GM19240 (cell line): ENCODE measurements around the gene ADCY3.

Source experiments
- DNase-seq: peaks from one replicate; pipeline ENCODE4 v3.0.0; 2011; ENCODE audit warnings: low spot score; ENCODE audit not compliant: insufficient read length

The ADCY3 gene

DNA sequence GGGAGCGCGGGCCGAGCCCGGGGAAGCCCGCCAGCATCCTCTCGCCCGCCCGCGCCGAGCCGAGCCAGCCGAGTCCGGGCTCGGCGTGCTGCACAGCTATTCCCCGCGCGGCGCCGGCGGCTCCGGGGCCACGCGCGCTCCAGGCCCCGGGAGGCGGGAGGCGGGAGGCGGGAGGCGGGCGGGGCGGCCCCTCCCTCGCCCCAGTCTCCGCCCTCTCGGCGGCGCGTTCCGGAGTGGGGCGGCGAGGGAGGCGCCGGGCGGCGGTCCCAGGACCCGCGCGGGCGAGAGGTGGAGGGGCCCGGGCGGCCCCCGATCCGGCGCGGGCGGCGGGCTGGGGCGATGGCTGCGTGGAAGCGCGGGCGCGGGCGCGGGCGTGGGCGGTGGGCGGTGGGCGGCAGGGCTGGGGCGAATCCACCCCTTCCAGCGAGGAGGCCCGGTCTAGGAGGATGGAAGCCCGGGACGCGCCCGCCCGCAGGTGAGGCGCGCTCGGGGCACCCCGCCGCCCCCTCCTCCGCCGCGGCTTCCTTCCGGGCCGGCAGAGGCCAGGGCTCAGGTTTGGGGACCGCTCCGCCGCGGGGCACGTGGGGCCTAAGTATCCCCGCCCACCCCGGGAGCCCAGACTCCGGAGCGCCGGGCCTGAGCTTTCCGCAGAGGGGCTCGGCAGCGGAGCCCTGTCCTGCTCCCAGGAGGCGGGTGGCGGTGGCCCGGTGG is at the start of gene ADCY3:
TSS of gene ADCY3 (minus strand) at position 140 of the 711 bp plus-strand sequence. CDS start 1,250 bp downstream, outside the sequence.
- DNase-seq = peak; percentile 73

DNA sequence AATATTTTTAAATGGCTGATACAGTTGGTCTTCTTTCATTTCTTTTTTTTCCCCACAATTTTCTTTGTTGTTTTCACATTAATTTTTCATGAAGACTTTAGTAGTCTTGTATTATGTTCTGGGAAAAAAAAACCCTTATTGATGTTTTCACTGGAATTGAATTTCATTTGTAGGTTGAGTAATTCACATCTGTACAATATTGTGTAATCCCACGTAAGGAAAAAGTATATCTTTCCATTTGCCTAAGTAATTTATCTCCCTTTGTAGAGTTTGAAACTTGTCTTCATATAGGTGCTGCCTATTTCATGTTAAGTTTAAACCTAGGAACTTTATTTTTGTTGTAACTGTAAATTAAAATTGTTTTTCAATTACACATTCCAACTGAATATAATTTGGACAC is 49.7 kb upstream of the ADCY3 start:
- no peak for DNase-seq

DNA sequence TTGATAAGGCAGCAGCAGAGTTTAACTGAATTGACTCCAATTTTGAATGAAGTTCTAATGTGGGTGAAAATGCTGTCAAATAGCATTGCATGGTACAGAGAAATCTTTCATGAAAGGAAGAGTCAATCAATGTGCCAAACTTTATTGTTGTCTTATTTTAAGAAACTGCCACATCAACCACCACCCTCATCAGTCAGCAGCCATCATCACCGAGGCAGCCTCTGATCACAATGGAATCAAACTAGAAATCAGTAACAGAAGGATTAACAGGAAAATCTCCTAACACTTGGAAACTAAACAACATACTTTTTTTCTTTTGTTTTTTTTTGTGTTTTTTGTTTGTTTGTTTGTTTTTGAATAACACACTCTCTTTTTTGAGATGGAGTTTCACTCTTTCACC is 41.9 kb upstream of the ADCY3 start:
- no peak for DNase-seq

DNA sequence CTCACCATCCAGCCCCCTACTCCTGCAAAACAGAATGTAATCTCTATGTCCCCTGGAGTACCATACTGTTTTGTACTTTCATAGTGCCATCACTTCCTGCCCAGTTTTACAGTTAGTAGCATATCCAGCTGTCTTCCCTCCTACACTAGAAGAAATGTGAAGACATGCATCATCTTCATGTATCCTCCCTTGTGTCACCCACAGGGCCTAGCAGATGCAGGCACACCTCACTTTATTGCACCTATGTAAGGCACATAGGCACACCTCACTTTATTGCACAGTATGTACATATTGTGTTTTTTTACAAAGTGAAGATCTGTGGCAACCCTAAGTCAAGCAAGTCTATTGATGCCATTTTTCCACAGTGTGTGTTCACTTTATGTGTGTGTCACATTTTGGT is 39.7 kb upstream of the ADCY3 start:
- no peak for DNase-seq

DNA sequence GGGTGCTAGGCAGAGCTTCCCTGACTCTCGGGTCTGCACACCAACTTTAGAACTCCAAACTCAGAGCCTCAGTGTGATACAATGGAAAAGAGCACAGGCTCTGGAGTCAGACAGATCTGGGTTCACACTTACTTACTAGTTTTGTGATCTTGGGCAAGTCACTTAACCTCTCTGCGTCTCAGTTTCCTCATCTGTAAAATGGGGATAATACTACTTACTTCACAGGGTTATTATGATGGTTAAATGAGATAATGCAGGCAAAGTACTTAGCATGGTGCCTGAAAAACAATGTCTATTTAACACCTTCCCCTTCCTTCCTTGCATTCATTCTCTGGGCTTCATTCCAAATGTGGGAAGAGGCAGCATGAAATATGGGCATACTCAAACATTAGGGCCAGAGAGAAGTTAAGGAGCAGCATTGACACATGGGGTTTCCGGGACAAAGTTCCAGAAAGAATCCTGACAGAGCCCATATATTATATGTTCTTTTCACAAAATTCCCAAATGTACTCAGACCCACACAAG is 38.4 kb upstream of the ADCY3 start:
- no peak for DNase-seq

DNA sequence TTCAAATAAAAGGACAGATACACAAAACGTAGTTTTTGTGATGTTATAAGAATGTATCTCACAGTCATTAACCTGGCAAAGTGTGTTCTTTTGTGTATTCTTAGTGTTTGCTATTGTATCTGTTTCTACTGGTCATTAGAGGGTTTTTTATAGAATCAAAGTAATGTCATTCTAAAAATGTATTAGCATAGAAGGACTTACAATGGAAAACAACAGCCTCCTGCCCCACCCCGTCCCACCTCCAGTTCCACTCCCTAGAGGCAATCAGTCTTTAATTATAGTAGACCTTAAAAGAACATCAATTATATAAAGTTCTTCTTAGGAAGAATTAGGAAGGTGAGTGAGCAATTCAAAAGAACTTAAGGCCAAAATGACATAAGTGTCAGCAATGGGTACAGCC is 37.9 kb upstream of the ADCY3 start:
- DNase-seq = no peak

DNA sequence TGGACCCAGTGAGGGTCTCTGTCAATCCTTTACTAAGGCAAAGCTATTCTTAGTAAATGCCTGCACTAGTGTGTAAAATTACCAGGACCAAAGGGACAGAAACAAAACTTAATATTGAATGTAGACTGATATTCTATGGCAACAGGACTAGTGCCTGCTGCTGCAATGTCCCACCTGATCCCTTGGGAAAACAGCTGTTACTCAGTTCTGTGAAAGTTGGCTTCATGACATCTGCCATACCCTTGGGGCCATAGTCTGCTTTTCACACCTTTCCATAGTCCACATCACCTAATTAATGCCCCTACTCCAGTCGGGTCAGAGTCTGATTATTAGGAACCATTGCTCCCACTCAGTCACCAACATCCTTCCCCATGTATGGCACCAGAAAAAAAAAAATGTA is 37.2 kb upstream of the ADCY3 start:
- no peak for DNase-seq

DNA sequence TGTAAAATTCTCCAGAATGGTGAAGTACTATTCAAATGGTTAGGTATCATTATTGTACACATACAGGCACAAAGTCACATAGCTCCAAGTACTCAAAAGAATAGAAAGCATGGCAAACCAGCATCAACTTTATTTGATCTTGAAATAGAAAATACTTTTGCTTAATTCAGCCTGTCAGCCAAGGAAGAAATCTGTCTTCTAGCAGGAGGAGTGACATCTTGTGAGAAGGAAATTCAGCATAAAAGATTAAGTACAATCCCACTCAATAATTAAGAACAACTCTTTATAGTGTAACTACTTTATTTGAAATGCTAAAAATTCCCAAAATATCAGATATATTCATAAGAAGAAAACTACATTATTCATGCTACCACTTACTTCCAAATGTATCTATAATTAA is 35.9 kb upstream of the ADCY3 start:
- no peak for DNase-seq

DNA sequence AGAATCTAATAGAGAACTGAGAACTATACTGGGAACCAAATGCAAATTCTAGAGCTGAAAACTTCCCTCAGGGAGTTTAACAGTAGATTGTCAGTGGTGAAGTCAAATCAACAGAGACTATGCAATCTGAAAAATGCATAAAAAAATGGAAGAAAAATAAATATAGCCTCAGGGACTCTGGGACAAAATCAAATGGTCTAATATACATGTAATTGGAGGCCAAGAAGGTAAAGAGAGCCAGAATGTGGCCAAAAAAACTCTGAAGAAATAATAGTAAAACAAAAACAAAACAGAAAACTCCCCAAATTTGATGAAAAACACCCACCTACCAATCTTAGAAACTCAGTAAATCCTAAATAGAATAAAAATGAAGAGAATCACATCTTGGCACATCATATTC is 35.2 kb upstream of the ADCY3 start:
- no peak for DNase-seq

DNA sequence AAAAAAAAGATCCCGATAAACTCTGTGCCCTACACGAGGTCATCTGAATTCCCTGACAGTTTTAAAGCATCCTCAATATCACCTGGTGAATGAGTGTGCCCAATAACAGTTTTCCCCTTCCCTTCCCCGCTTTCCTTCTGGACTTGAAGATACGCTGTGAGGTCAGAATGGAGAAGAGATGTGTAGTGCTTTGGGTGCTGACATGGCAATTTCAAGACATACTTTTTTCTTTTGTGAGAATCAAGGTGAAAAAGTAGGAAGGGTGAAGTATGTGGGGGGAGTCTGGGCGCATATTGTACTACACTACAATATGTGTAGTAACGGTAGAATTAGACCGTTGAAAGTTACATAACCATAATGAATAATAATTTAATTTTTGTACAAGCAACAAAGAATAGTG is 30.1 kb upstream of the ADCY3 start:
- no peak for DNase-seq

DNA sequence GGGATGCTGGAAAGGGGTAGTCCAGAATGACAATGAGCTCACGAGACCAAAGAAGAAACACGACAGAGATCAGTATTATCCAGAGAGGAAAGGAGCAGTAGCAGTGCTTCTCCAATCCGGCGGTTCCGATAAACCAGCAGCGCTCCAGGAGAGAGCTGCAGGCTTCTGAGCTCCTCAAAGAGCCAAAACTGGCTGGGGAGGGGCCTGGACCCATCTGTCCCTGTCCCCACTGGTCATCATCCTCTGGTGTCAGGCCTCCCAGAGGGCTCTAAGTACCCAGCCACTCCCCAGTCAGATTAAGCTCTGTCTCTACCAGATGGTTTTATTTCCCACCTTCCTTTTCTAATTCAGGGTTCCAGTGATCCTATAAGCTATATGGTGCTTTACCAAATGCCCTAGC is 28.5 kb upstream of the ADCY3 start:
- DNase-seq = no peak

DNA sequence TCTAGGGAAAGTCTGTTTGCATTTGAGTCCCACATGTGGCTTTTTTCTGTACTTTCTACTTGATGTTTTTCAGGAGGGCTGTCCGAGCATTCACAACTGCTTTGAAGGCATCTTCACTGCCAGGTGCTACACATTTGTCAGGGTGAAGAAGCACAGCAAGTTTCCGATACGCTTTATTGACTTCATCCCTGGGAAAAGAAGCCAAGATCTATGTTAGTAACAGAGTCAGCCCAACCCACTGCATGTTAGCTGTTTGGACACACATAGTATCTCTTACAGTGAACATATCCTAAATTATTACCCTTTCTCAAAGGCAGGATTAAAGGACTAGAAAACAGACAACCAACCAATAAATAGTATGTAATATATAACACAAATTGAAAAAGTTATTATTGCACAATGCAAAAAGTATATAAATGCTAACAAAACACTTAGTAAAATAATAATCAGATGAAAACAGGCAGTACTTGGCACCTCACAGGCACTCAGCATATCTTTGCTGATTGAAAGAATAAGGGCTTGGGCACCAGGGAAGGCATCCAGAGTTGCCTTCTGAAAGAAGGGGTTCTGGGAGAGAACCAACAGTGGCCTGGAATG is 27.6 kb upstream of the ADCY3 start:
- DNase-seq = no peak

DNA sequence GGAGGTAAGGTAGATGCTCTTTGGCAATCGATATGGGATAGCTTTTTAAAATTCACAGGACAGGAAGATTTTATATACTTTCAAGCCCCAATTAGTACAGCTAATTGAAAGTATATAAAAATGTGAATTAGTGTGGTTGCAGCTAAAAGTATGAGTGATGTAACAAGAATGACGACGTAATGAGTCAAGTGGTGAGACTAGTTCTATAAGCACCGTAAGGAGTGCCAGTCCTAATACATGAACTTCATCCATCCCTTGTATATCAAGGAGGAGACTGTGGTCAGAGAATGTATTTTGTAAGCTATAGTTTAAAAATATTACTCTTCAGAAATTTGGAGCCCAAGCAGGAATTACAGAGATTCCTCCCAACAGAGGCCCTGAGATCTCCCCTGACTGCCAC is 25.9 kb upstream of the ADCY3 start:
- DNase-seq = no peak

DNA sequence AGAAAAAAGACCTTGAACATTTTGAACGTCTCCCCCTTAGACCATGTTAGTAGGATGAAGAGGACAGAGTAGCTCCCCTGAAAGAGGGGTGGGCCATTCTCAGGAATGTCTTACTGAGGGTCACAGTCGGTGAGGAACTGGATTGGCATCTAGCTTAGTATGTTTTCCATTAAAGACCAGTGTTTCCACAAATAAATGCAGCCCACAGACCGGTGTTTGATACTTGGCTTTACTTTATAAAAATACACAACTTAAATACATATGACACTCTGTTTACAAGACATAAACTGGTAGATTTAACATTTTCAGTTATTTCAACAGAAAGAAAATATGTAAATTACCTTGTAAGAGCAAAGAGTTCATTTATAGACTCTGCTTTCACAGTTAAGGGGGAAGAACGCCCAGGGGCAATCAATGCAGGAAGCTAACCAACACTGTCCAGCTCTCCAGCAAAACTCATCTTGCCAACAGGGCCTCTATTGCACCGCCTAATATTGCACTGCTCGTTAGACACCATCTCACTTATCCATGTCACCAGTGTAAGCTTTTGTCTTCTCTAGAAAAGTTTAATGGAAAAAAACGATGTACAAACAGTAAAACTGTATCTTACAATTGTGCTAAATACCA is 23.5 kb upstream of the ADCY3 start:
- DNase-seq = no peak

DNA sequence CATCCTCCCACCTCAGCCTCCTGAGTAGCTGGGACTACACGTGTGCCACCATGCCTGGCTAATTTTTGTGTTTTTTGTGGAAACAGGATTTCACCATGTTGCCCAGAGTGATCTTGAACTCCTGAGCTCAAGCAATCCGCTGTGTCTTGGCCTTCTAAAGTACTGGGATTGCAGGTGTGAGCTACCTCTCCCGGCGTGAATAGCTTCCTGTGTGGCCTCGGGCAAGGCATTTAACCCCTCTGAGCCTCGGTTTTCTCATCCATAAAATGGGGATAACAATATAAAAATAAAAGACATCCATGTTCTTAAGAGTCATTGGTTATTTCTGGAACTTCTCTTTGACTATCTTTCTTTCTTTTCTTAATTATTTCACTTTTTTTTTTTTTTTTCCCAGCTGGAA is 19.3 kb upstream of the ADCY3 start:
- DNase-seq = no peak

DNA sequence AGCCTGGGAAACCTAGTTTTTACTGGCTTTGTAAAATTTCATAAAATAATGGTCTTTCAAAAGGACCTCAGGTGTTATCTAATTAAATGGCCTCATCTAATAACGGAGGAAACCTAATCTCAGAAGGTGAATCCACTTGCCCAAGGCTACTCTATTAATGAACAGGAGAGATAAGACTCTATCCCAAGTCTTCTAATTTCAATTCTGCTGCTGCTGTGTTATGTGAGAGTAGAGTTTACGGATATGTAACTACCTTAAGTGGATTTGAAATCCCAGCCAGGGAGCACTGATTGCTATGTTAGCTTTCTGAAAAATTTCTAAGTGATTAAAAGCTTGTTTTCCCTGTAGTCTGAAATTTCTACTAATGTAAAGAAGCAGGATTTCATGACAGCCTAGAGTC is 17.2 kb upstream of the ADCY3 start:
- DNase-seq = no peak

DNA sequence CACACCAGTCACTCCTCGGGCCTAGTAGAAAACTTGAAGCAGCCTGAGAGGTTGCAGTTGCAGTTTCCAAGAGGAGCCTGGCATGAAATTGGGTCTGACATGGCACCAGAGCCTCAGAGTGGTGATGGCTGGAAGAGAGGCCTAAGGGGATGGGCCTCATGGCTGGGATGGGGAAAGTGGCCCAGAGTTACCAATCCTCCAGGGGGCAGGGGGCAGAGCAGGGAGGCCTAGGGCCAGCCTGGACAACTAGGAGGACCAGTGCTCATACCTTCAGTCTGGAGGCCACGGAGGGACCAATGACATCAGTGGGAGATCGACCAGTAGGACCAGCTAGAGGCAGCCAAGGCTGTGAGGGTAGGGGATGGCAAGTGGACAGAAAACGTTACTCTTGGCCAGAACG is 15.1 kb upstream of the ADCY3 start:
- DNase-seq = no peak

DNA sequence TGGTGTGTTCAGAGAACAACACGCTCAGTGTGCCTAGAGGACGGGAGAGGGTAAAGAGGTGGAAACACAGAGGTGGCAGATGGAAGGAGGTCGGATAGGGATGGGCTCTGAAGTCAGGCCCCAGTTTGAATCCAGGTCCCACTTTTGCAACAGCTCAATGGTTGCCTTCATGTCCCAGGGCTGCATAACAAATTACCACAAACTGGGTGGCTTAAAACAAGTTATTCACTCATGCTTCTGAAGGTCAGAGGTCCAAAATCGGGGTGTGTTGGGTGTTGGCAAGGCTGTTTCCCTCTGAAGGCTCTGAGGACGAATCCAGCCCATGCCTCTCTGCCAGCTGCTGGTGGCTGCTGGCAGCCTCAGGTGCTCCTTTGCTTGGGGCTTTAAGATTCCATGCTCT is 12.7 kb upstream of the ADCY3 start:
- DNase-seq = no peak

DNA sequence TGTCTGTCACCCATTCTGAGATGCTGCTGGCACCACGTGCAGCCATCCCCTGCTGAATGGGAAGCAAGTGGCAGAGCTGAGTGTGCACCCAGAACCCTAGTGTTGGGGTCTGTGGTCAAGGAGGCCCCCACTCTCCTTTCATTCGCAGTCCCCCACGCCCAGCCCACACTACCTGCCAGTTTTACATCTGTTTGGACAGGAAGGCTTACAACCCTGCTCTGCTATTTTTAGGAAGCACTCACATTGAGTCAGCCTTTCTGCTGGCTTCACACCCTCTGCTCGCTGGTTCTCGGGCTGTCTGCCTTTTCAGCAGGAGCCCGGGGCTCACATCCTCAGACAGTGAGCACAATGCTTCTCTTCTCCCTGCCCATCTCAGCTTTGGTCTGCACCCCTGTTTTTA is 10.7 kb upstream of the ADCY3 start:
- peak; percentile 83 for DNase-seq

DNA sequence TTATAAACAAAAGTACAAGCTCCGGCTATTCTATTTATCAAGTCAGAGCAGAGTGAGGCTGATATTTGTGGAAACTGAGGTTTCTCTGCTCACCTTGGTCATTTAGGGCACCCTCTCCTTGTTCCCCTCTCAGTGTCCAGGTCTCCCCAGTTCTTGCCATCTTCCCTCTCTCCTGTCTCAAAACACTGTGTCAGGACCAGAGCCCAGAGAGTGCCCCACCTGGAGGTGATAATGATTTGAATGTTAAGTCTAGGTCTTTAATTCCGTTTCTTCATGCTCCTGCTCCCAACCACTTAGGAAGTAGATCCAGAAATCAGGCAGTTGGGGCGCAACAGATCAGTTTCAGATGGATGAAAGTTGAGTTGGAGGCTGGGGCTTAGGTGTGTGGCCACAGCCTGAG is 9.2 kb upstream of the ADCY3 start:
- no peak for DNase-seq

DNA sequence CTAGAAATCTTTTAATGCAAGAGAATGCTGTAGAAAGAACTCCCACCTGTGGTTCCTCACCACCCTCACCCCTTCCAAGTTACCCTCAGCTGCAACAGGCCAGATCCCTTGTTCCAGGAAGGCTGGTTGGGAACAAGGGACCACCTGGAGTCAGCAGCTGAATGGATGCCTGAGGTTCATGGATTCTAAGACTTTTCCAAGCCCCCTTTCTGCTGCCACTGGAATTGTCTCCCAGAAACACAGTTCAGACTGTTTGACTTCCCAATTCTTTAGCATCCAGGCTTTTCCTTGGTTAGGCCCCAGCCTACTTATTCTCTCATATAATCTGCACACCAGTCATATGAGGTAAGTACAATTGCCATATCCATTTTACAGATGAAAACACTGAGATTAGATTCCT is 8.0 kb upstream of the ADCY3 start:
- DNase-seq = no peak

DNA sequence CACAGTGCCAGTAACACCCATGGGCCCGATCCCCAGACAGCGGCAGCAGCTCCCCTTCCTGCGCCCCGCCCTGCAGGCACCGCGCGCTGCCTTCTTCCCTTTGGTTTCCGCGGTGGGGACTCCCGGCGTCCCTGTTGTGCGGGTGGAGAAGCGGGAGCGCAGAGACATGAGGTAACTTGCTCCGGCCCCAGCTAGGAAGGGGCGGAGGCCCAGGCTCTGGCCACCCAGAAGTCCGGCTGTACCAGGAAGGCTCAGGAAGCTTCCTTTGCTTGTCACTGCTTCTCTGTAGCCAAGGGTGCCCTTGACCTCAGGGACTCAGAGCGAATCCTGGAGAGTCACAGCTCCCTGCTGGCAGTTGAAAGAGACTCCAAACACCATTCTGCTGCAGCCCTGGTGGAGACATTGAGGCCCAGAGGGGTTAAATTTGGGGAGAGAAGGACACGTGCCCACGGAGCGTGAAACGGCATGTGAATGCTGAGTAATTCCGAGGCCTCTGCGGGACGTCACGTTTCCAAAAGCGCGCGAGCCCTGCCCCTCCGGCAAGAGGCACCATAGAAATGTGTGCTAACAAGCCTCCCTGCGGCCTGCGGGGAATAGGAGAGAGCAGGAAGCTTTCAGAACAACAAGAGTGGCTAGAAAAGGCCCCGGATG is 6.7 kb upstream of the ADCY3 start:
- no peak for DNase-seq
